ENCODE data around the gene SPTA1.

SPTA1 gene

GRCh38 chr1:158681606-158682005 lies 4.9 kb downstream of the SPTA1 start:
- no peak for DNase-seq

GRCh38 chr1:158679289-158679688 lies 7.2 kb downstream of the SPTA1 start:
- no peak for DNase-seq

GRCh38 chr1:158675563-158676323 lies 10.8 kb downstream of the SPTA1 start:
- no peak for DNase-seq

- no peak for DNase-seq
These were observed 12.2 kb downstream of the SPTA1 start for GRCh38 chr1:158674302-158674701.

- no peak for DNase-seq
These were observed 20.5 kb downstream of the SPTA1 start for GRCh38 chr1:158666037-158666436.

- DNase-seq: no peak
These were observed 31.9 kb downstream of the SPTA1 start for GRCh38 chr1:158654571-158654970.

GRCh38 chr1:158654086-158654485 lies 32.4 kb downstream of the SPTA1 start:
- no peak for DNase-seq

- DNase-seq: no peak
These were observed 33.7 kb downstream of the SPTA1 start for GRCh38 chr1:158652721-158653334.

- no peak for DNase-seq
These were observed 37.5 kb downstream of the SPTA1 start for GRCh38 chr1:158649052-158649451.

GRCh38 chr1:158646465-158646864 lies 40.0 kb downstream of the SPTA1 start:
- DNase-seq: no peak

- no peak for DNase-seq
These were observed 42.1 kb downstream of the SPTA1 start for GRCh38 chr1:158644449-158644848.

GRCh38 chr1:158638904-158639303 lies 47.6 kb downstream of the SPTA1 start:
- no peak for DNase-seq

GRCh38 chr1:158638146-158638545 lies 48.4 kb downstream of the SPTA1 start:
- no peak for DNase-seq

- DNase-seq: no peak
These were observed 72.8 kb downstream of the SPTA1 start for GRCh38 chr1:158613764-158614163.

- DNase-seq: no peak
These were observed 74.6 kb downstream of the SPTA1 start for GRCh38 chr1:158611916-158612315.

- no peak for DNase-seq
These were observed 79.2 kb downstream of the SPTA1 start for GRCh38 chr1:158607296-158607695.

GRCh38 chr1:158604968-158605367 lies 81.5 kb downstream of the SPTA1 start, which contains the start of gene OR10Z1:
Gene OR10Z1 (plus strand): TSS chr1:158605268. CDS start chr1:158606439, 1,171 bp downstream.
- DNase-seq: no peak

GRCh38 chr1:158600735-158601134 lies 85.8 kb downstream of the SPTA1 start:
- DNase-seq: no peak

- no peak for DNase-seq
These were observed 99.6 kb downstream of the SPTA1 start for GRCh38 chr1:158586942-158587341.

GRCh38 chr1:158583962-158584361 lies 102.6 kb downstream of the SPTA1 start:
- no peak for DNase-seq

- no peak for DNase-seq
These were observed 106.8 kb downstream of the SPTA1 start, which contains the start of gene OR10X1 for GRCh38 chr1:158579733-158580132. Gene OR10X1 (minus strand): TSS chr1:158579899. CDS start chr1:158579899, 0 bp downstream.

- no peak for DNase-seq
These were observed 109.0 kb downstream of the SPTA1 start for GRCh38 chr1:158577561-158577960.

GRCh38 chr1:158572226-158572625 lies 114.3 kb downstream of the SPTA1 start:
- DNase-seq: no peak

- DNase-seq: no peak
These were observed 116.0 kb downstream of the SPTA1 start, which contains the start of gene OR6P1 for GRCh38 chr1:158570480-158570879. Gene OR6P1 (minus strand): TSS chr1:158570580. CDS start chr1:158563604, 6,976 bp downstream.
